SIG-M5 treated with dmso at 0.1 percent for 504 hours (cell line): ENCODE measurements around the gene HOXD12.
A peak's percentile ranks its signal among the peaks of the same experiment; 100 is the strongest.

Source experiments
- DNase-seq: peaks from one replicate; lab custom pipeline; 2025; ENCODE audit not compliant: unreplicated experiment; lab: John Stamatoyannopoulos, UW

Gene HOXD12

DNA sequence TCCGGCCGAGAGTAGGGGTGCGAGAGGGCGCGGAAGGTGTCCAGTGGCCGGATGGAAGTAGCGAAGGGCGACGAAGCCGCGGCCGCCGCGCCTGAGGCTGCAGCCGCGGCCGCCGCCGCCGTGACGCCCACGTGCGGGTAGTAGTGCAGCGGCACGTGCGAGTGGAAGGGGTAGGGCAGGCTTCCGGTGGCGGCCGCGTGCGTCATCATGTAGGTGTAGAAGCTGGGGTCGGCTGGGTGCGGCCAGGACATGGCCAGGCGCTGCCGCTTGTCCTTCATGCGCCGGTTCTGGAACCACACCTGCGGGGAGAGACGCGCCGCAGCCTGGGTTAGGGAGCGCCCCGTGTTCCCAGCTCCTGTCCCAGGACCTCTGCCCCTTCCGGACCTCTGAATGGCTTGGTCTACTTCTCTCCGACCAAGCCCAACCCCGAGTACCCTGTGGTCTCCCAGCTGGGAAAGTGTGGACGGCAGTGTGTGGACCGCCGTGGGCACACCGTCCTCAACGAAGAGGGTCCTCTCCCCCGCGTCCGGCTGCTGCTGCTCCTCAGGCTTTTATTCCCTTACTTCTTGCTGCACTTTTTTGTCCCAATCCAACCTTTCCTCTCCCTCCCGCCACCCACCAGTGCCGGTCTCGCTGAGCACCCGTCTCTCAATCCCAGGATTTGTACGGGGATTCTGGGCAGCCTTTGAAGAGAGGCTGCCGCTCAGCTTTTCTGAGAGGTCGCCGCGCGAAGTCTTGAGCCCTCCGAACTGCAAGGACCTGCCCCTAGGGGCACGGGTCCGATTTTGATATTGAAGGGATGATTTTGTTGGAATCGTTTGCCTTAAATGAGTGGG is 18.8 kb upstream of the HOXD12 start:
- DNase-seq = peak; percentile 27

- DNase-seq = no peak
These were observed 18.2 kb upstream of the HOXD12 start for GRCh38 chr2:176081376-176081836.

- DNase-seq = no peak
These were observed 17.6 kb upstream of the HOXD12 start for GRCh38 chr2:176081837-176082524.

DNA sequence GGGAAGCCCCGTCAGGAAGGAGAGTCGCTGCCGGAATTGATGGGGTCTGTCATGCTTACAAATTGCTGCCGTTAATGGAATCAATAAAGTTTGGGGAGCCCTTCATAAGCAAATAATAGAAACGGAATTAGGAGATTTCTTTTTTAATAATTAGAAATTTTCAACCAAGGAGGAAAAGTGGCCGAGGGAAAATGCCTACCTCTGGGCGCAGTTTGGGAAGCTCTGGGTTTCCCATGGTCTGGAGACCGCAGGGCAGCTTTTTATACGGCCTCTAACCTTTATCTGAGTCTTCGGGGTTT is 17.1 kb upstream of the HOXD12 start:
- DNase-seq = no peak

GRCh38 chr2:176082824-176083751 is 16.5 kb upstream of the HOXD12 start:
- no peak for DNase-seq

DNA sequence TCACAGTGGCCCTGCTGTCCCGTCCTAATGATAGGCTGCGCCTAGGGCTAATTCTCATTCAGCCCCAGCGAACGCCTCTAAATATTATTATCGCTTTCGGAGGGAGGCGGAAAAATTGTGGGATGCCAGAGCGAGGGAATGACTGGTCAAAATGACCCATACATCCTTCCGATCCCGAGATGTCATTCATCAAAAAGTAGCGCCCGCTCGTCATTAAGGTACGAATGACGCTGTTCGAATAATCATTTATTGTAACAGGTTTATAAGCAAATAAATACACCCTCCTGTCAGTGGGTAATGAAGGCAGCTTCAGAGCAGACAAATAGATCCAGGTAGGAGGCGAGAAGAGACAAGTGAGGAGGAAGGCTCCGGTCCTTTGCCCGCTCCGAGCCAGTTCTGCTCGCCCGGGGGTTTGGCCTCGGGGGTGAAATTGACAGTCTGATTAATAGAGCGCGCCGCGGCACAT is 15.8 kb upstream of the HOXD12 start, which contains the start of gene EVX2:
TSS of gene EVX2 (minus strand) at position 167 of the 466 bp plus-strand sequence. CDS start 186 bp downstream, outside the sequence.
- no peak for DNase-seq

DNA sequence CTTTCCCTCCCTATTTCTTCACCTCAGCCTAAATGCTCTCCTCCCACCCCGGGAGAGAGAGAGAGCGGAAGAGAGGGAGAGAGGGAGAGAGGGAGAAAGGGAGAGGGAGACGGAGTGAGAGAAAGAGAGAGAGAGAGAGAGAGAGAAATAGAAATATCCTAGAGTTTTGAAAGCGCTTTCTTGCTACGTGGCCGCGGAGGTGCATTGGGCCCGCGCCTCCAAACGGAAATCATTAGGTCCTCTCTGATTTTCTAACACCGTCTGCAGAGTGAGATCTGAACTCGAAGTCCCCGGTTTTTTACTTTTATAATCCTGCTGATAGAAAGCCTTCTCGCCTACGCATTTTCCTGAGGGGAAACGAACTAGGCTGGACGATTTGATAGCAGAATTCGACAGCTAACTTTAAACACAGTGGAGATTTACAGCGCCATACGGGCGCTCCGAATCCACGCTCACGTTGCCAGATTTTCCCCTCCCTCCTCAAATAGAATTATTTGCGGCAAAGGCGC is 14.9 kb upstream of the HOXD12 start:
- no peak for DNase-seq

- DNase-seq = no peak
These were observed 14.3 kb upstream of the HOXD12 start for GRCh38 chr2:176085120-176085788.

GRCh38 chr2:176085861-176086771 is 13.5 kb upstream of the HOXD12 start:
- peak; percentile 66 for DNase-seq

GRCh38 chr2:176087330-176088047 is 12.1 kb upstream of the HOXD12 start:
- no peak for DNase-seq

GRCh38 chr2:176088048-176088936 is 11.3 kb upstream of the HOXD12 start:
- DNase-seq = peak; percentile 48

GRCh38 chr2:176088937-176089842 is 10.4 kb upstream of the HOXD12 start:
- no peak for DNase-seq

GRCh38 chr2:176089843-176090395 is 9.7 kb upstream of the HOXD12 start:
- DNase-seq = no peak

DNA sequence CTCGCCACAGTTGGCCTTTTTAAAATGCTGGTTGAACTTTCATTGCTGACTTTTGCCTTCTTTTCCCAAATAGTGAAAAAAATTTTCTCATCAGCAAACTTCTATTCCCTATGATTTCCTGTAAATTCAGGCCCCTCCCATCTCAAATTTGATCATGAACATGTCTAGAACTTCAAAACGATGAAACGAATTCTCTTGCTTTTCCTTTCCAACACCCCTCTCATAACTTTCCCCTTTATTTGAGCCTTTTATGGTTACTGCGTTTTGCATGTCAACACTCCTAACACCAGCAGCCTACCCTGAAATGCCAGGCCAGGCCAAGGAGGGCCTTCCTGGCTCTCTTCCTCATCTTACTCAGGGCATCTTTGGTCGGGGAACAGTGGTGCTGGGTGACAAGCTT is 8.7 kb upstream of the HOXD12 start:
- DNase-seq = no peak

DNA sequence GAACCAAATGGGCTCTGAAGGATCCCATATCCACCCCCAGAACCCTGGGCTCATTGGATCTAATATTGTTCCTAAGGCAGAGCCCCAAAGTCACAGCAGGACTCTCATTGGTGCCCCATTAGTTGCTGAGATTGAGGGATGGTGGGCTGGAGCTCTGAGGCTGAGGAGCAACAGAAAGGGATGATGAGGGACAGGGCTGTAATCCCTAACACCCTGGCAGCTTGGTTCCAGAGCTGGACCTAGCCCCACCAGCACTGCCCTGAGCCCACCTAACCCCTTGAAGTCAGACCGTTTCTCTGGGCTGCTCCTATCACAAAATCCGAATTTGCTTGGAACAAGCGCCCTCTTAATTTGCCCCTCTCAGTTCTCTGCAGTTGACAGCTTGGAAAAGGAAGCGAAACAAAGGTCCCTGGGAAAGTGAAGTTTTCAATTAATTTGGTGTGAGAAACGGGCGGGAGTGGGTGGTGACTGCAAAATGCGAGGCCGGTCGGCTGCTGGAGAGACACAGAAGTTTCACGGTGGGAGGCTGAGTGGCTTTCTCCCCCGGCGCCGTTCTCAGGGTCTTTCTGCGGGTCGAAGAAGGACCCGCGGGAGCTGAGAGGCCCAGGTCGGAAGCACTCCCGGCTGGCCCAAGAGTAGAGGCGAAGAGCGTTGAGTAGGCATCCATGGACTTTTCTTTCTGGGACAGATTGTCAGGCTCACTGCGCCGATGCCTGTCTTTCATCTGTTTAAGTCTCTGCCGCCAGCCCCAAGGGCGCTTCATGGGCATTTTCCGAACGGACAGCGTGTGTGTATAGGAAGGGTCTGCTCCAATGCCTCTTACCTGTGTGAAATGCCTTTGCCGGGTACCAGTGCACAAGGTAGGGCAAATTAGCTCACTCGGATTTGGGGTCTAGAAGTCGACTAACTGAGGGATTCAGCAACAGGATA is 8.0 kb upstream of the HOXD12 start:
- DNase-seq = peak; percentile 44
